Measurements from ENCODE around the gene EIF5AL1. TPM values are rescaled to one million over a fixed set of nuclear protein-coding genes. Genes with fewer than 3 reads are reported as not detected.

EIF5AL1 gene
- total RNA-seq, 1 donor from 2014 or later, result not detected

DNA sequence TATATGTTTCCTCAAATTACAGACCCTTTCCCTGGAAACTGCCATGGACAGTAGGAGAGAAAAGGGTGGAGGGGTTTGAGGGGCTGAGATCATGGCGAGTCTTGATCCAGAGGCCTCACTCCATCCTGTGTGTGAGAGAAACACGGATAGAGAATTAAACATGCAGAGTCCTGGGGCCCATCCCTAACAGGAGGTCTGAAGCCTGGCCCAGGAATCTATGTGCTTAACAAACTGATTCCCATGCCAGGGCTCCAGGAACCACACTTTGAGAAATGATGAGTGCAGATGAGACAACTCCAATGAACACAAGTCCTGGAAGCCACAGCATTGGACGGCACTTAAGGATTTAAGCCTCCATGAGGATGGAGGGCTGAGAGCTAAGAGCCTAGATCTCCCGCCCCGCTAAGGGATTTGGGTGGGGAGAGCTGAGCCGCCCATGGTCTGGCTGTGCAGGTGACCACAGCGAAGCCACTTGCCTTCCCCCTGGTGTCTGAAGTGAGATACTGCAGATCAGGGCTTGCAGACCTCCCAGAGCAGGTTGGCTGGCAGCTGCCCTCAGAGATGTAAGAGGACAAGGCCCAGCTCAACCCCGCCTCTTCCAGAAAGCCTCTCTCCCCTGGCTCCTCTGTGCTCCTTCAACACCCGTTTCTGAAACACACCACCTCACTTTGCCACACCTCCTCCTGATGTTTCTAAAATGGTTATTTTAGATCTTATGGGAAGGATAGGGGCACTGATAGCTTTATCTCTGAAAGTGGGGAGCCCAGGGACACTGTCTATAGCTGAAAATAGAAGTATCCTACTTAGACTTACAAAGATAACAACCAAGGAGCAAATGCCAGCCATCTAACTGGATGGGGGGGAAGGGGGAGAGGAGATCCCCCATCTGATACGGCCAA lies 24.8 kb upstream of the EIF5AL1 start:
- TF ChIP-seq, protein P1, sequence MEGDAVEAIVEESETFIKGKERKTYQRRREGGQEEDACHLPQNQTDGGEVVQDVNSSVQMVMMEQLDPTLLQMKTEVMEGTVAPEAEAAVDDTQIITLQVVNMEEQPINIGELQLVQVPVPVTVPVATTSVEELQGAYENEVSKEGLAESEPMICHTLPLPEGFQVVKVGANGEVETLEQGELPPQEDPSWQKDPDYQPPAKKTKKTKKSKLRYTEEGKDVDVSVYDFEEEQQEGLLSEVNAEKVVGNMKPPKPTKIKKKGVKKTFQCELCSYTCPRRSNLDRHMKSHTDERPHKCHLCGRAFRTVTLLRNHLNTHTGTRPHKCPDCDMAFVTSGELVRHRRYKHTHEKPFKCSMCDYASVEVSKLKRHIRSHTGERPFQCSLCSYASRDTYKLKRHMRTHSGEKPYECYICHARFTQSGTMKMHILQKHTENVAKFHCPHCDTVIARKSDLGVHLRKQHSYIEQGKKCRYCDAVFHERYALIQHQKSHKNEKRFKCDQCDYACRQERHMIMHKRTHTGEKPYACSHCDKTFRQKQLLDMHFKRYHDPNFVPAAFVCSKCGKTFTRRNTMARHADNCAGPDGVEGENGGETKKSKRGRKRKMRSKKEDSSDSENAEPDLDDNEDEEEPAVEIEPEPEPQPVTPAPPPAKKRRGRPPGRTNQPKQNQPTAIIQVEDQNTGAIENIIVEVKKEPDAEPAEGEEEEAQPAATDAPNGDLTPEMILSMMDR (IDR thresholded peaks at IDR 0.05), result peak; percentile 64
- Mint-ChIP-seq H3K4me3 (ENCODE audit: unreplicated experiment) (no peak overlapping the region), H3K36me3 (ENCODE audit: unreplicated experiment) (no peaks in the 10 kb centered on the region), H3K27ac (ENCODE audit: unreplicated experiment) (peak overlapping the region; percentile 85), H3K27me3 (ENCODE audit: unreplicated experiment) (no peaks in the 10 kb centered on the region), H3K9me3 (ENCODE audit: unreplicated experiment) (no peaks in the 10 kb centered on the region), H3K4me1 (ENCODE audit: unreplicated experiment) (peaks cover 40% of the 10 kb centered on the region)
- no peak for DNase-seq (ENCODE audit: extremely low spot score, unreplicated experiment)

DNA sequence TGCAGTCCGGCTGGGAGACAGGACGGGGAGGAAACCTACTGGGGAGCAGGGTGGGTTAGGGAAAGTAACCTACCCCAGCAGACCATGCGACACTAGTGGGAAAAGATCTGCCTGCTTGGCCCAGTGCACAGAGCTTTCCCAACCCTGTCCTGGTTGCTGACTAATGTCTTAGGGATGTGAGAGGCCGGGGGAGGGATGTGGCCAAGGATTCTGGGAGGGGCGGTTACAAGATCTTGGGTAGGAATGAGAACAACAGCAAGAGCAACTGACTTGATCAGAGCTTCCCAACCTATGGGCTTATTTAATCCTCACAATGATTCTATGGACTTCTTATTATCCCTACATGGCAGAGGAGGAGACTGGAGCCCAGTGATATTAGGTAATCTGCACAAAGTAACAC lies 24.0 kb upstream of the EIF5AL1 start:
- Mint-ChIP-seq H3K4me3 (ENCODE audit: unreplicated experiment) (no peak overlapping the region), H3K27ac (ENCODE audit: unreplicated experiment) (peak overlapping the region; percentile 85), H3K36me3 (ENCODE audit: unreplicated experiment) (no peaks in the 10 kb centered on the region), H3K27me3 (ENCODE audit: unreplicated experiment) (no peaks in the 10 kb centered on the region), H3K9me3 (ENCODE audit: unreplicated experiment) (no peaks in the 10 kb centered on the region), H3K4me1 (ENCODE audit: unreplicated experiment) (peaks cover 40% of the 10 kb centered on the region)
- TF ChIP-seq, protein P1 (IDR thresholded peaks at IDR 0.05), result no peak
- DNase-seq (ENCODE audit: extremely low spot score, unreplicated experiment), result peak; percentile 87

DNA sequence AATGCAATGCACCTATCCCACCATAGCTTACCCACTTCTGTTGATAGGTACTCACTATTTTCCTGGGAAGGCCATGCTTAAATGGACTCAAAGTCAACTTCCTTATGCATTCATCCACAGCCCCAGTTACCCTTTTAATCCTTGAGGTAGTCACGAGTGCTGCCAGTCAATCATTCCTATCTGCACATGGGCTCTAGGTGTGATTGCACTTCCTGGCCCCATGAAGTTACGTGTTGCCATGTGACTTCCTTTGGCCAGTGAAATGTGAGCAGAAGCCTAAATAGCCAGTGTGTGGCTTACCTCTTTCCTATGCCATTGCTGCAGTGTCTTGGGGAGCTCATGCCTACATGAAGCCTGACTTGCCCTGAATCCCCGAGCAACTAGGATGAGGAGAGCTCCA lies 23.5 kb upstream of the EIF5AL1 start:
- peak overlapping the region; percentile 85 for H3K27ac Mint-ChIP-seq (ENCODE audit: unreplicated experiment)
- H3K4me3 Mint-ChIP-seq (ENCODE audit: unreplicated experiment), result no peak overlapping the region
- H3K9me3 Mint-ChIP-seq (ENCODE audit: unreplicated experiment), result no peaks in the 10 kb centered on the region
- TF ChIP-seq, protein P1 (IDR thresholded peaks at IDR 0.05), result no peak
- no peaks in the 10 kb centered on the region for H3K36me3 Mint-ChIP-seq (ENCODE audit: unreplicated experiment)
- DNase-seq (ENCODE audit: extremely low spot score, unreplicated experiment), result no peak
- H3K27me3 Mint-ChIP-seq (ENCODE audit: unreplicated experiment), result peaks cover 1% of the 10 kb centered on the region
- peaks cover 40% of the 10 kb centered on the region for H3K4me1 Mint-ChIP-seq (ENCODE audit: unreplicated experiment)

DNA sequence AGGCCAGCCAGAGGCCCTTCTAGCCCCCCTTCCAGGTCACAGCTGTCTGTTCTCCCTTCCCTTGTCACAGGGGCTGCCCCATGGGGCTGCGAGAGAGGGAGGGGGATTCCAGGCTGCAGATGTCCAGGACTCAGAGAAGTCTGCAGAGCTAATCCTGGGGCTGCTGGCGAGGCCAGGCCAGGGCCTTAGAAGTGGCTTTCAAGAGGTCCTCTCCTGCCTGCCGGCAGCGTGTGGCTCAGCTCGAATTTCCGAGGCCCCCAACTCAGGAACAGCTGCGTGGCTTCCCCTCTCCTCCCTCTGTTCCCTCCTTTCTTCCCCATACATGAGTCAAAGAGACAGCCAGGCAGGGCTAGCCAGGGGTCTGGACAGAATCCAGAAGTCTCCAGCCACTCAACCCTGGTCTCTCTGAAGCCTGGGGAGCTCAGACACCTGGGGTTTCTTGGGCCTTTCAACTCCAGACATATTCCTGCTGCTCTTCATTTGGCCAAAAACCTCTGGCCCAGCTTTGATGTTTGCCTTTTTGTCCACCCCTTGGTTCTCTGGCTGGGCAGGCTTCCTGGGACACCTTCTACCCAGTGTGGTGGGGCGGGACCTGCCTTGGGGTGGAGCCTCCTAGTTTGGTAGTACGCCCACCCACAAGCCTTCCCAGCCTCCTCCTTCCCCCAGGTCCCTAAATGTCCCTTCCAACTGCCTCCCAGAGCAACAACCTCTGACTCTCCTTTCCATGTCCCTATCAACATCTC lies 21.8 kb upstream of the EIF5AL1 start:
- no peaks in the 10 kb centered on the region for H3K36me3 Mint-ChIP-seq (ENCODE audit: unreplicated experiment)
- no peak overlapping the region for H3K4me3 Mint-ChIP-seq (ENCODE audit: unreplicated experiment)
- H3K27me3 Mint-ChIP-seq (ENCODE audit: unreplicated experiment), result peaks cover 2% of the 10 kb centered on the region
- DNase-seq (ENCODE audit: extremely low spot score, unreplicated experiment), result no peak
- no peaks in the 10 kb centered on the region for H3K9me3 Mint-ChIP-seq (ENCODE audit: unreplicated experiment)
- TF ChIP-seq, protein P1 (IDR thresholded peaks at IDR 0.05), result no peak
- H3K4me1 Mint-ChIP-seq (ENCODE audit: unreplicated experiment), result peaks cover 40% of the 10 kb centered on the region
- peak overlapping the region; percentile 50 for H3K27ac Mint-ChIP-seq (ENCODE audit: unreplicated experiment)

Data from osteocyte (in vitro differentiated cells).